HEK293 (cell line): ENCODE measurements around the gene CACNB2.

Source experiments
- CTCF ChIA-PET: fragments of 350-600 bp; formaldehyde crosslinking; extraction: SDS; loops from one replicate; lab custom pipeline; 2021; ENCODE audit warnings: antibody characterized with exemption; lab: Yijun Ruan, JAX
- POLR2A ChIA-PET: fragments of 300-600 bp; formaldehyde crosslinking; extraction: SDS; loops from one replicate; lab custom pipeline; 2020; ENCODE audit warnings: antibody characterized with exemption, inconsistent platforms; lab: Yijun Ruan, JAX
- H3K27ac ChIP-seq: fragments of 200-500 bp; sonication (Bioruptor generic); 2 replicates; pipeline ENCODE4 v1.5.1; 2014; ENCODE audit warnings: low read depth, low read length, control low read depth, inconsistent platforms; ENCODE audit errors: extremely low read depth
- H3K36me3 ChIP-seq, 2 experiments: fragments of 200-500 bp in 1 of 2; sonication (Bioruptor generic) in 1 of 2; 1 replicate in 1 of 2; 2 replicates in 1 of 2; pipeline ENCODE4 v1.5.1; 2014 to 2017; ENCODE audit warnings: inconsistent platforms in 2 of 2, low read length in 2 of 2; ENCODE audit not compliant: control insufficient read depth in 2 of 2, insufficient read depth in 1 of 2
- H3K4me1 ChIP-seq: fragments of 200-500 bp; sonication (Bioruptor generic); 2 replicates; pipeline ENCODE4 v1.5.1; 2014; ENCODE audit warnings: mild to moderate bottlenecking, low read length, inconsistent platforms; ENCODE audit not compliant: control insufficient read depth, insufficient read depth
- H3K4me3 ChIP-seq: 2 replicates; pipeline ENCODE4 v1.5.1; 2011; ENCODE audit warnings: low read depth, mild to moderate bottlenecking, control low read depth, low read length, moderate library complexity
- H3K9me3 ChIP-seq: fragments of 200-500 bp; sonication (Bioruptor generic); 2 replicates; pipeline ENCODE4 v1.5.1; 2014; ENCODE audit warnings: low read depth, low read length, inconsistent platforms; ENCODE audit not compliant: control insufficient read depth, insufficient read depth
- EGR2 ChIP-seq: fragments of 450-650 bp; formaldehyde crosslinking; IDR thresholded peaks from 2 replicates; pipeline ENCODE4 v1.5.1; 2016; ENCODE audit warnings: low read depth, missing biosample characterization, missing genetic modification characterization
- KLF9 ChIP-seq: fragments of 450-650 bp; formaldehyde crosslinking; IDR thresholded peaks from 2 replicates; pipeline ENCODE4 v1.5.1; 2016; ENCODE audit warnings: missing biosample characterization, missing genetic modification characterization, low read depth
- MEIS1 ChIP-seq: sonication (generic); formaldehyde crosslinking; IDR thresholded peaks from 2 replicates; pipeline ENCODE4 v1.8.1; 2022; ENCODE audit warnings: missing genetic modification reagents, mild to moderate bottlenecking, borderline replicate concordance
- PBX3 ChIP-seq: sonication (generic); formaldehyde crosslinking; IDR thresholded peaks from 2 replicates; pipeline ENCODE4 v1.8.1; 2022; ENCODE audit warnings: mild to moderate bottlenecking, moderate library complexity, missing genetic modification reagents
- REST ChIP-seq: fragments of 450-650 bp; formaldehyde crosslinking; IDR thresholded peaks from 2 replicates; pipeline ENCODE4 v1.5.1; 2016; ENCODE audit warnings: missing biosample characterization, missing genetic modification characterization
- SCRT1 ChIP-seq: fragments of 450-650 bp; formaldehyde crosslinking; IDR thresholded peaks from 2 replicates; pipeline ENCODE4 v1.5.1; 2016; ENCODE audit warnings: missing biosample characterization, missing genetic modification characterization, borderline replicate concordance
- ZBTB7A ChIP-seq: fragments of 450-650 bp; formaldehyde crosslinking; IDR thresholded peaks from 2 replicates; pipeline ENCODE4 v1.5.1; 2016; ENCODE audit warnings: low read depth, missing biosample characterization, missing genetic modification characterization
- ZNF18 ChIP-seq: fragments of 450-650 bp; formaldehyde crosslinking; IDR thresholded peaks from 2 replicates; pipeline ENCODE4 v1.5.1; 2016; ENCODE audit warnings: missing biosample characterization, missing genetic modification characterization
- ZNF239 ChIP-seq: fragments of 450-650 bp; formaldehyde crosslinking; IDR thresholded peaks from 2 replicates; pipeline ENCODE4 v1.5.1; 2016; ENCODE audit warnings: missing biosample characterization, missing genetic modification characterization
- ZNF302 ChIP-seq: fragments of 450-650 bp; formaldehyde crosslinking; IDR thresholded peaks from 2 replicates; pipeline ENCODE4 v1.5.1; 2016; ENCODE audit warnings: missing biosample characterization, missing genetic modification characterization, low read depth
- ZNF416 ChIP-seq: fragments of 450-650 bp; formaldehyde crosslinking; IDR thresholded peaks from 2 replicates; pipeline ENCODE4 v1.5.1; 2016; ENCODE audit warnings: missing biosample characterization, missing genetic modification characterization
- ZNF423 ChIP-seq: fragments of 450-650 bp; formaldehyde crosslinking; IDR thresholded peaks from 2 replicates; pipeline ENCODE4 v1.5.1; 2016; ENCODE audit warnings: missing biosample characterization, missing genetic modification characterization
- ZNF580 ChIP-seq: fragments of 450-650 bp; formaldehyde crosslinking; IDR thresholded peaks from 2 replicates; pipeline ENCODE4 v1.5.1; 2016; ENCODE audit warnings: missing biosample characterization, missing genetic modification characterization
- ZNF596 ChIP-seq: fragments of 450-650 bp; IDR thresholded peaks from 2 replicates; pipeline ENCODE4 v1.5.0; 2018; ENCODE audit warnings: missing biosample characterization, mild to moderate bottlenecking, missing genetic modification characterization, moderate library complexity
- ZNF658 ChIP-seq: fragments of 450-650 bp; formaldehyde crosslinking; IDR thresholded peaks from 2 replicates; pipeline ENCODE4; 2016; ENCODE audit warnings: missing biosample characterization, missing genetic modification characterization
- ZNF704 ChIP-seq: fragments of 450-650 bp; formaldehyde crosslinking; IDR thresholded peaks from 2 replicates; pipeline ENCODE4 v1.5.1; 2016; ENCODE audit warnings: missing biosample characterization, missing genetic modification characterization
- TF ChIP-seq, protein P1 (sequence below): fragments of 450-650 bp; formaldehyde crosslinking; IDR thresholded peaks from 2 replicates; pipeline ENCODE4 v1.5.1; 2017; ENCODE audit warnings: missing biosample characterization, missing genetic modification characterization

The CACNB2 gene

DNA sequence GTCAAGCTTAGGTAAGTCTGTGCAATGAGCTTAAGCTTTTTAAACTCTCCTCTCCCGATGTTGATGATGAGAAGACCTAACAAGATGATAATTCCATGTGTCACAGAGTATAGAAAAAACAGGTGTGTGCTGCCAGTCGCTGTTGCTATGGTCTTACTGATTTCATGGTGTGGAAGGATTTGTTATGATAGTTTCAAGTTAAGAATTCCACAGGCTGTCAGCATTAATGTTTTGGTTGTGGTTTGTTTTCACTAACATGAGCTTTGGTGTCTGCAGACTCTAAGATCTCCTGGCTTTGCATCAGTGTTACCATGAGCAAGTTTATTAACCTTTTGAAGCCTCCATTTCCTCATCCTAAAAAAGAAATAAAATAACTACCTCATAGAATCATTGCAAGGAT is 387.5 kb downstream of the CACNB2 start (continued):
- TF ChIP-seq ZNF18 (tag by site-specific recombination) (no peak), ZNF704 (tag by site-specific recombination) (no peak), ZNF302 (no peak)

DNA sequence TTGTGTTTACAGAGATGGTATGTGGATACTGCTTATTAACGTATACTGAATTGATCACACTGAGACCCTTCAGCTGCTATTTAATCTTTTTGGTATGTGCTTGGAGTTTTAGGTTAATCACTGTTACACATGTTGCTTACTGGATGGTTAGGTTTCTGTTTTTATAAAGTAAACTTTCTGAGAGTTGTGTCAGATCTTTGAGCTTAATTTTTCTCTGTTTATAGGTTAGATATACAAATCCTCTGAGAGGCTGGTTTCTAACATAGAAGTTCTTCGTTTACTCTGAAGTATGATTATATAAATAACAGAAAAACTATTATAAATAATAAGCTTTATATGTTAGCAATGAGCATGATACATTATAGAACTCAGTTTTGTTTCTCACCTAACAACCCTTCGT is 388.1 kb downstream of the CACNB2 start:
- CTCF ChIA-PET, result no interaction called here
- POLR2A ChIA-PET, result no interaction called here
- Histone ChIP-seq H3K4me3 (no peak overlapping the region), H3K27ac (no peak overlapping the region), H3K4me1 (no peaks in the 10 kb centered on the region), H3K9me3 (no peaks in the 10 kb centered on the region; the same call in 1 of the 2 replicates), H3K36me3 (peaks cover 0 to 17% of the 10 kb centered on the region in 2 experiments; a peak in 2 of 3 replicates)
- TF ChIP-seq PBX3 (no peak), REST (tag by site-specific recombination) (no peak), ZBTB7A (tag by site-specific recombination) (no peak), ZNF239 (tag by site-specific recombination) (no peak), EGR2 (tag by site-specific recombination) (no peak), MEIS1 (no peak), SCRT1 (tag by site-specific recombination) (no peak), ZNF658 (tag by site-specific recombination) (no peak), KLF9 (tag by site-specific recombination) (no peak), ZNF416 (tag by site-specific recombination) (no peak), ZNF596 (tag by site-specific recombination) (no peak), ZNF423 (tag by site-specific recombination) (no peak), ZNF580 (tag by site-specific recombination) (no peak)
- TF ChIP-seq, protein P1, sequence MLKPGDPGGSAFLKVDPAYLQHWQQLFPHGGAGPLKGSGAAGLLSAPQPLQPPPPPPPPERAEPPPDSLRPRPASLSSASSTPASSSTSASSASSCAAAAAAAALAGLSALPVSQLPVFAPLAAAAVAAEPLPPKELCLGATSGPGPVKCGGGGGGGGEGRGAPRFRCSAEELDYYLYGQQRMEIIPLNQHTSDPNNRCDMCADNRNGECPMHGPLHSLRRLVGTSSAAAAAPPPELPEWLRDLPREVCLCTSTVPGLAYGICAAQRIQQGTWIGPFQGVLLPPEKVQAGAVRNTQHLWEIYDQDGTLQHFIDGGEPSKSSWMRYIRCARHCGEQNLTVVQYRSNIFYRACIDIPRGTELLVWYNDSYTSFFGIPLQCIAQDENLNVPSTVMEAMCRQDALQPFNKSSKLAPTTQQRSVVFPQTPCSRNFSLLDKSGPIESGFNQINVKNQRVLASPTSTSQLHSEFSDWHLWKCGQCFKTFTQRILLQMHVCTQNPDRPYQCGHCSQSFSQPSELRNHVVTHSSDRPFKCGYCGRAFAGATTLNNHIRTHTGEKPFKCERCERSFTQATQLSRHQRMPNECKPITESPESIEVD (tag by site-specific recombination), result no peak
